H1 (cell line): ENCODE data around the gene CATSPERD. TPM values are rescaled to one million over a fixed set of nuclear protein-coding genes. Genes with fewer than 3 reads are reported as not detected.
"Not testable (repeated sequence)": the region's sequence is repeated elsewhere in the genome, so short reads cannot be mapped to it uniquely, and the experiment has no call there.

ENCODE experiments used
- CTCF ChIA-PET: fragments of 300-600 bp; sonication (Branson Sonifier 250); formaldehyde crosslinking; loops from one replicate; lab custom pipeline; 2021; ENCODE audit not compliant: partially characterized antibody; lab: Charles Lee
- POLR2A ChIA-PET: fragments of 300-600 bp; sonication (Branson Sonifier 250); formaldehyde crosslinking; loops from one replicate; lab custom pipeline; 2021; ENCODE audit warnings: inconsistent platforms; ENCODE audit not compliant: partially characterized antibody; lab: Charles Lee
- DNase-seq, 2 experiments: peaks; one replicate each; pipeline versions ENCODE4 v3.0.0 to v3.0.0-alpha.2; 2010 to 2022; ENCODE audit warnings: low spot score in 2 of 2, low read depth in 1 of 2, mixed read lengths in 1 of 2
- FAIRE-seq: peaks from 2 replicates; lab custom pipeline; 2011; peaks lifted over from hg19 to GRCh38; lab: Jason Lieb, UNC
- H2AFZ ChIP-seq: 2 replicates; pipeline ENCODE4 v1.8.1; 2012; ENCODE audit warnings: low read length, inconsistent platforms
- H2AK5ac ChIP-seq: 2 replicates; pipeline ENCODE4 v1.6.1; 2013; ENCODE audit warnings: low read depth, low read length
- H2BK120ac ChIP-seq: replicated peaks from 2 replicates; pipeline ENCODE3; 2013; ENCODE audit warnings: low read depth, low read length, inconsistent platforms
- H2BK12ac ChIP-seq: 2 replicates; pipeline ENCODE4 v1.6.1; 2013; ENCODE audit warnings: low read depth, low read length
- H2BK15ac ChIP-seq: 2 replicates; pipeline ENCODE4 v1.6.1; 2013; ENCODE audit warnings: low read length
- H2BK20ac ChIP-seq: 2 replicates; pipeline ENCODE4 v1.6.1; 2013; ENCODE audit warnings: low read length
- H2BK5ac ChIP-seq: 2 replicates; pipeline ENCODE4 v1.6.1; 2013; ENCODE audit warnings: low read depth, low read length
- H3K14ac ChIP-seq: 2 replicates; pipeline ENCODE4 v1.6.1; 2013; ENCODE audit warnings: inconsistent platforms; ENCODE audit not compliant: insufficient read length
- H3K18ac ChIP-seq: 2 replicates; pipeline ENCODE4 v1.6.1; 2013; ENCODE audit warnings: low read length; ENCODE audit errors: extremely low read depth
- H3K23ac ChIP-seq: 2 replicates; pipeline ENCODE4 v1.6.1; 2013; ENCODE audit warnings: inconsistent platforms; ENCODE audit not compliant: insufficient read length
- H3K23me2 ChIP-seq: 2 replicates; pipeline ENCODE4 v1.6.1; 2013; ENCODE audit warnings: low read depth, low read length
- H3K27ac ChIP-seq: 2 replicates; pipeline ENCODE4 v1.6.1; 2011; ENCODE audit warnings: low read depth, low read length, inconsistent platforms
- H3K27me3 ChIP-seq, 4 experiments: replicated peaks in 1 of 4; 1 replicate in 1 of 4; 2 replicates in 3 of 4; pipeline versions ENCODE4 v1.6.1 to v1.8.1; 2011 to 2013; ENCODE audit warnings: low read length in 3 of 4, mild to moderate bottlenecking in 3 of 4, inconsistent platforms in 2 of 4, mixed read lengths in 2 of 4, moderate library complexity in 1 of 4; ENCODE audit not compliant: control insufficient read depth in 3 of 4, insufficient read depth in 3 of 4; ENCODE audit errors: extremely low read depth in 1 of 4
- H3K36me3 ChIP-seq, 4 experiments: 2 replicates each; pipeline versions ENCODE4 v1.6.1 to v1.8.1; 2011 to 2013; ENCODE audit warnings: mild to moderate bottlenecking in 4 of 4, low read length in 3 of 4, moderate library complexity in 2 of 4, control low read depth in 1 of 4, inconsistent platforms in 1 of 4; ENCODE audit not compliant: insufficient read depth in 4 of 4, control insufficient read depth in 2 of 4
- H3K4ac ChIP-seq: replicated peaks from 2 replicates; pipeline ENCODE3; 2013; ENCODE audit warnings: low read length, low read depth, mixed read lengths, inconsistent platforms; ENCODE audit not compliant: insufficient read length
- H3K4me1 ChIP-seq, 4 experiments: replicated peaks in 1 of 4; 1 replicate in 1 of 4; 2 replicates in 3 of 4; pipeline versions ENCODE4 v1.6.1 to v1.8.1; 2011 to 2013; ENCODE audit warnings: low read length in 3 of 4, inconsistent platforms in 2 of 4, mixed read lengths in 1 of 4; ENCODE audit not compliant: insufficient read depth in 4 of 4, control insufficient read depth in 3 of 4
- H3K4me2 ChIP-seq, 2 experiments: 2 replicates each; pipeline versions ENCODE4 v1.6.1 to v1.8.1; 2011 to 2013; ENCODE audit warnings: low read depth in 2 of 2, low read length in 2 of 2, control low read depth in 1 of 2, inconsistent platforms in 1 of 2, mild to moderate bottlenecking in 1 of 2; ENCODE audit not compliant: insufficient read depth in 1 of 2
- H3K4me3 ChIP-seq, 4 experiments: fragments of 200-600, 300-600 bp in 1 of 4; sonication (generic), shearing (Covaris generic), sonication (Bioruptor Twin) in 1 of 4; 2 replicates each; pipeline versions ENCODE4 v1.5.1 to v1.8.1; 2011 to 2016; ENCODE audit warnings: low read length in 4 of 4, low read depth in 3 of 4, control low read depth in 2 of 4, inconsistent platforms in 2 of 4, mild to moderate bottlenecking in 2 of 4, mixed read lengths in 1 of 4, moderate library complexity in 1 of 4; ENCODE audit not compliant: insufficient read depth in 2 of 4; ENCODE audit errors: extremely low read depth in 1 of 4
- H3K56ac ChIP-seq: replicated peaks from 2 replicates; pipeline ENCODE3; 2013; ENCODE audit warnings: low read depth, mild to moderate bottlenecking, mixed read lengths, low read length, inconsistent platforms; ENCODE audit not compliant: insufficient read length
- H3K79me1 ChIP-seq: 2 replicates; pipeline ENCODE4 v1.6.1; 2013; ENCODE audit warnings: low read depth, low read length, control low read depth
- H3K79me2 ChIP-seq, 2 experiments: 2 replicates each; pipeline versions ENCODE4 v1.6.1 to v1.8.1; 2012 to 2013; ENCODE audit warnings: low read length in 2 of 2, mild to moderate bottlenecking in 2 of 2, inconsistent platforms in 1 of 2; ENCODE audit not compliant: insufficient read depth in 2 of 2, control insufficient read depth in 1 of 2
- H3K9ac ChIP-seq, 4 experiments: replicated peaks in 1 of 4; 1 replicate in 1 of 4; 2 replicates in 3 of 4; pipeline versions ENCODE4 v1.6.1 to v1.8.1; 2011 to 2013; ENCODE audit warnings: low read depth in 3 of 4, low read length in 3 of 4, control low read depth in 2 of 4, mild to moderate bottlenecking in 2 of 4, moderate library complexity in 2 of 4, inconsistent platforms in 1 of 4; ENCODE audit errors: extremely low read depth in 1 of 4
- H3K9me3 ChIP-seq, 2 experiments: 2 replicates each; pipeline versions ENCODE4 v1.6.1 to v1.8.1; 2012 to 2013; ENCODE audit warnings: mild to moderate bottlenecking in 2 of 2, moderate library complexity in 2 of 2, control low read depth in 1 of 2, inconsistent platforms in 1 of 2, low read depth in 1 of 2, low read length in 1 of 2, mixed read lengths in 1 of 2; ENCODE audit not compliant: insufficient read depth in 2 of 2
- H4K20me1 ChIP-seq, 2 experiments: replicated peaks in 1 of 2; 2 replicates each; pipeline versions ENCODE3 to v1.8.1; 2011 to 2013; ENCODE audit warnings: inconsistent platforms in 2 of 2, low read length in 2 of 2, mild to moderate bottlenecking in 1 of 2; ENCODE audit not compliant: insufficient read depth in 2 of 2, control insufficient read depth in 1 of 2
- H4K5ac ChIP-seq: 2 replicates; pipeline ENCODE4 v1.6.1; 2013; ENCODE audit warnings: low read length, low read depth, mixed read lengths, inconsistent platforms; ENCODE audit not compliant: insufficient read length
- H4K8ac ChIP-seq: 2 replicates; pipeline ENCODE4 v1.8.0; 2013; ENCODE audit warnings: mild to moderate bottlenecking, moderate library complexity, low read length, inconsistent platforms; ENCODE audit not compliant: insufficient read depth; ENCODE audit errors: extremely low read depth
- H4K91ac ChIP-seq: replicated peaks from 2 replicates; pipeline ENCODE3; 2013; ENCODE audit warnings: low read length, mixed read lengths, inconsistent platforms; ENCODE audit not compliant: insufficient read length
- WGBS, 2 experiments: shearing (Covaris generic) in 1 of 2; methylation state at CpG; one replicate each; pipeline versions ENCODE4 v1.1.6 to v1.1.7; 2013 to 2015; ENCODE audit warnings: low lambda C conversion rate in 2 of 2, mixed read lengths in 2 of 2, inconsistent platforms in 1 of 2, low coverage in 1 of 2, missing lambda C conversion rate in 1 of 2; ENCODE audit not compliant: insufficient replicate concordance in 2 of 2, insufficient coverage in 1 of 2, insufficient read length in 1 of 2; ENCODE audit errors: extremely low coverage in 1 of 2, missing lambda C conversion rate in 1 of 2; 5-methylcytosine and 5-hydroxymethylcytosine counted together
- polyA plus RNA-seq, 7 experiments: library from polyadenylated mRNA; depleted of rRNA in 3 of 7; stranded (reverse) in 5 of 7; unstranded in 2 of 7; fragments of >200 nt in 5 of 7; fragments of 200-250 nt in 2 of 7; gene quantifications; 1 replicate in 5 of 7; 2 replicates in 1 of 7; 4 replicates in 1 of 7; pipeline versions ENCODE4 v1.2.1 to v1.2.3, GENCODE V29; 2011 to 2013; ENCODE audit warnings: missing spikeins in 2 of 7, mixed read lengths in 2 of 7
- total RNA-seq: library from RNA; stranded (reverse); fragmentation: NEBNext Ultra II Directional; extraction: Animal tissue kit (Norgen Biotek cat#: 25700); gene quantifications from 2 replicates; pipeline ENCODE4 v1.2.1, GENCODE V29; 2021

CATSPERD gene
- total and polyA plus RNA-seq, 2 of the 8 experiments (the other 6 are each of a cell fraction or from before 2014, with no cell fraction given), result 0.12 TPM; not detected in 1

DNA sequence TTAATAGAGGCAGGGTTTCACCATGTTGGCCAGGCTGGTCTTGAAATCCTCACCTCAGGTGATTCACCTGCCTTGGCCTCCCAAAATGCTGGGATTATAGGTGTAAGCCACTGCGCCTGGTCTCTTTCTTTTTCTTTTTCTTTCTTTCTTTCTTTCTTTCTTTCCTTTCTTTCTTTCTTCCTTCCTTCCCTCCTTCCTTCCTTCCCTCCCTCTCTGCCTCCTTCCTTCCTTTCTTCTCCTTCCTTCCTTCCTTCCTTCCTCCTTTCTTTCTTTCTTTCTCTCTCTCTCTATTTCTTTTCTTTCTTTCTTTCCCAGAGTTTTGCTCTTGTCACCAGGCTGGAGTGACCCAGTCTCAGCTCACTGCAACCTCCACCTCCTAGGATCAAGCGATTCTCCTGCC, 12.7 kb downstream of the CATSPERD start:
- H2BK5ac ChIP-seq, H4K8ac ChIP-seq, H4K5ac ChIP-seq, H2BK20ac ChIP-seq, H3K79me1 ChIP-seq, H4K20me1 ChIP-seq, H3K9me3 ChIP-seq, H3K18ac ChIP-seq, H3K4me3 ChIP-seq, H3K23ac ChIP-seq, H3K79me2 ChIP-seq, H3K4ac ChIP-seq, FAIRE-seq, H2AK5ac ChIP-seq, H2BK12ac ChIP-seq, H3K27ac ChIP-seq, H3K4me2 ChIP-seq, H3K56ac ChIP-seq, H4K91ac ChIP-seq, H3K23me2 ChIP-seq, H3K36me3 ChIP-seq, H2BK15ac ChIP-seq, H3K4me1 ChIP-seq, DNase-seq, H3K14ac ChIP-seq, H2AFZ ChIP-seq, H3K27me3 ChIP-seq, H2BK120ac ChIP-seq, H3K9ac ChIP-seq: not testable (repeated sequence)
- ChIA-PET CTCF (interaction anchor here (0.7 kb wide), 1 partner anchor 427 kb away, joined by 4 read pairs; no protein-coding TSS in a partner anchor), POLR2A (interaction anchor here (0.8 to 2.1 kb wide), 4 partner anchors 13 to 42 kb away, joined by 3 to 12 read pairs (median 4); partner anchors contain the start of genes CATSPERD and LONP1)
- 100% methylated on average over 2 of the region's 2 CpGs; no CpG with 5 or more reads in 1 of the 2 experiments for WGBS, 2 experiments
